OCI-LY1 (cell line): ENCODE results near the gene PCDH11Y.
"Not testable (repeated sequence)": the region's sequence is repeated elsewhere in the genome, so short reads cannot be mapped to it uniquely, and the experiment has no call there.

Experiments
- CTCF ChIP-seq: fragments of 200-600 bp; sonication (generic), shearing (Covaris generic); IDR thresholded peaks from 2 replicates; pipeline ENCODE4 v1.5.1; 2017; ENCODE audit warnings: mild to moderate bottlenecking, antibody characterized with exemption, low read length, moderate library complexity, mixed read lengths
- EZH2 ChIP-seq: fragments of 200-600 bp; sonication (generic), shearing (Covaris generic); IDR thresholded peaks from 2 replicates; pipeline ENCODE4 v1.8.0; 2017; ENCODE audit warnings: borderline replicate concordance, mixed run types, mild to moderate bottlenecking, antibody characterized with exemption, low read length, moderate library complexity, mixed read lengths

- not testable (repeated sequence) for TF ChIP-seq CTCF, EZH2
Measured at GRCh38 chrY:5679265-5679664, 679.2 kb downstream of the PCDH11Y start.
